OCI-LY3 (cell line): ENCODE data around the gene CEBPE.

ENCODE experiments used
- H2AFZ ChIP-seq: fragments of 200-600, 300-600 bp; shearing (Covaris generic); 2 replicates; pipeline ENCODE4 v1.6.0; 2014; ENCODE audit warnings: antibody characterized with exemption, low read depth, low read length
- H3K27ac ChIP-seq: fragments of 200-600, 300-600 bp; sonication (generic); 2 replicates; pipeline ENCODE4 v1.5.1; 2014; ENCODE audit warnings: mild to moderate bottlenecking, low read length, moderate library complexity, mixed read lengths
- H3K27me3 ChIP-seq: fragments of 200-600, 300-600 bp; sonication (generic); 2 replicates; pipeline ENCODE4 v1.6.1; 2014; ENCODE audit warnings: low read depth, low read length, mixed read lengths
- H3K36me3 ChIP-seq: fragments of 200-600, 300-600 bp; sonication (generic); replicated peaks from 2 replicates; pipeline ENCODE3; 2014; ENCODE audit warnings: low read depth, low read length, mixed read lengths
- H3K4me1 ChIP-seq: fragments of 300-600, 200-600 bp; sonication (generic); 2 replicates; pipeline ENCODE4 v1.6.1; 2014; ENCODE audit warnings: low read length, mixed read lengths
- H3K4me2 ChIP-seq: fragments of 200-600, 300-600 bp; sonication (generic); 2 replicates; pipeline ENCODE4 v1.6.1; 2014; ENCODE audit warnings: low read length, mixed read lengths
- H3K4me3 ChIP-seq: fragments of 300-600, 200-600 bp; sonication (generic); 2 replicates; pipeline ENCODE4 v1.5.1; 2014; ENCODE audit warnings: antibody characterized with exemption, mild to moderate bottlenecking, low read length, moderate library complexity
- H3K79me2 ChIP-seq: fragments of 300-600, 200-600 bp; shearing (Covaris generic); 2 replicates; pipeline ENCODE4 v1.6.1; 2014; ENCODE audit warnings: mild to moderate bottlenecking, low read length, mixed read lengths
- H3K9ac ChIP-seq: fragments of 300-600, 200-600 bp; shearing (Covaris generic); 2 replicates; pipeline ENCODE4 v1.6.0; 2014; ENCODE audit warnings: mild to moderate bottlenecking, low read length, moderate library complexity
- H3K9me3 ChIP-seq: fragments of 200-600, 300-600 bp; shearing (Covaris generic); 2 replicates; pipeline ENCODE4 v1.6.1; 2014; ENCODE audit warnings: low read length, mixed read lengths; ENCODE audit not compliant: insufficient read depth
- H4K20me1 ChIP-seq: fragments of 200-600, 300-600 bp; sonication (generic); 2 replicates; pipeline ENCODE4 v1.6.1; 2016; ENCODE audit warnings: low read length, mixed read lengths; ENCODE audit not compliant: insufficient read depth
- CTCF ChIP-seq: fragments of 200-600, 300-600 bp; sonication (generic); IDR thresholded peaks from 2 replicates; pipeline ENCODE4 v1.5.1; 2014; ENCODE audit warnings: antibody characterized with exemption, low read length, low read depth
- EZH2phosphoT487 ChIP-seq: fragments of 200-600 bp; shearing (Covaris generic); IDR thresholded peaks from 2 replicates; pipeline ENCODE4 v1.6.1; 2018; ENCODE audit warnings: antibody characterized with exemption, mixed run types, low read depth

Gene CEBPE

GRCh38 chr14:23164250-23164649, 45.2 kb upstream of the CEBPE start:
- no peaks in the 10 kb centered on the region for H3K9me3 ChIP-seq
- H4K20me1 ChIP-seq, result no peaks in the 10 kb centered on the region
- H3K4me1 ChIP-seq, result no peaks in the 10 kb centered on the region
- H3K4me3 ChIP-seq, result no peak overlapping the region
- no peak overlapping the region for H3K27ac ChIP-seq
- H3K79me2 ChIP-seq, result no peaks in the 10 kb centered on the region
- H2AFZ ChIP-seq, result no peak overlapping the region
- H3K36me3 ChIP-seq, result no peaks in the 10 kb centered on the region
- no peak overlapping the region for H3K9ac ChIP-seq
- peaks cover 26% of the 10 kb centered on the region for H3K27me3 ChIP-seq
- no peak overlapping the region for H3K4me2 ChIP-seq
- TF ChIP-seq EZH2phosphoT487, result no peak
- TF ChIP-seq CTCF, result no peak

GRCh38 chr14:23163830-23164229, 44.8 kb upstream of the CEBPE start:
- H3K36me3 ChIP-seq, result no peaks in the 10 kb centered on the region
- no peak overlapping the region for H3K4me3 ChIP-seq
- no peaks in the 10 kb centered on the region for H3K79me2 ChIP-seq
- H3K4me2 ChIP-seq, result no peak overlapping the region
- H3K27ac ChIP-seq, result no peak overlapping the region
- no peaks in the 10 kb centered on the region for H3K9me3 ChIP-seq
- H2AFZ ChIP-seq, result no peak overlapping the region
- TF ChIP-seq EZH2phosphoT487 (no peak), CTCF (no peak)
- no peak overlapping the region for H3K9ac ChIP-seq
- H4K20me1 ChIP-seq, result no peaks in the 10 kb centered on the region
- peaks cover 30% of the 10 kb centered on the region for H3K27me3 ChIP-seq
- no peaks in the 10 kb centered on the region for H3K4me1 ChIP-seq

DNA sequence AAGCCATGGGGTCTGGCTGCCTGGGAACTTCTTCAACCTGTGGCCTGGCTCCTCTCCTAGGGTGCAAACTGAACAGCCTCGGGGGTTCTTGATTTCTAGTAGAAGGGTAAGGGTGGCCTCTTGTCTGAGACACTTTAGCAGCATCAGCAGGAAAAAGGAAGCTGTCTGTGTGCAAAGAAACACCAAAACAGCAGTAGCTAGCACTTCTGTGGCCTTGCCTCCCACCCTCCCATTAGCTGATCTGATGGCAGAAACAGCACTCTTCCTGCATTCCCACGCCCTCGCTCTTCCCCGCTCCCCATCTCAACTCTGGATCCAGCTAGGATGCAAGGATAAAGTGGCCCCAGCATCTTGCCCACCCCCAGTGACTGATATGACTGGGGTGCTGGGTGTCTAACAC, 43.7 kb upstream of the CEBPE start:
- Histone ChIP-seq H3K36me3 (no peaks in the 10 kb centered on the region), H3K4me1 (no peaks in the 10 kb centered on the region), H4K20me1 (no peaks in the 10 kb centered on the region), H3K9me3 (no peaks in the 10 kb centered on the region), H2AFZ (no peak overlapping the region), H3K27ac (no peak overlapping the region), H3K4me2 (no peak overlapping the region), H3K4me3 (no peak overlapping the region), H3K27me3 (peaks cover 26% of the 10 kb centered on the region), H3K9ac (no peak overlapping the region), H3K79me2 (no peaks in the 10 kb centered on the region)
- no peak for TF ChIP-seq EZH2phosphoT487
- no peak for TF ChIP-seq CTCF

DNA sequence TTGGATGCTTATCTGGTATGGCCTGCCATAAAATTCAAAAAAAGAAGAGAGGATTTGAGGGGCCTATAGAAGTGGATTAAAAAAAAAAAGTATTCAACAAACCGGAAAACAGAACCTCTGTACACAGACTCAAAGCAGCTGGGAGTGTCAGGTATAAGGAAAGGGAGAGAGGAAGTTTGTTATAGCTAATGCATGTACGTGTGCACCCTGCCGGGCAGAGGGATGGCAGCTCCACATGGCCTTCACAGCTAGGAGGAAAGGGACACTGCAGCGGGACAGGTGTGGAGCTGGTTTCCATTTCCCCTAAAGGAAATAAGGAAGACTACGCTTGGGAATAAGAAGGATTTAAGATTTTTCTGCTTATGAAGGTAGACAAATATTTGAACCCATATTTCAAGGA, 43.0 kb upstream of the CEBPE start:
- TF ChIP-seq EZH2phosphoT487 (no peak), CTCF (no peak)
- Histone ChIP-seq H3K4me3 (no peak overlapping the region), H3K36me3 (no peaks in the 10 kb centered on the region), H4K20me1 (no peaks in the 10 kb centered on the region), H3K9ac (no peak overlapping the region), H3K27ac (no peak overlapping the region), H3K4me2 (no peak overlapping the region), H3K9me3 (no peaks in the 10 kb centered on the region), H3K27me3 (peaks cover 27% of the 10 kb centered on the region), H3K4me1 (no peaks in the 10 kb centered on the region), H2AFZ (no peak overlapping the region), H3K79me2 (no peaks in the 10 kb centered on the region)
